ENCODE measurements around the gene PLCG2.
"Not testable (repeated sequence)": the region's sequence is repeated elsewhere in the genome, so short reads cannot be mapped to it uniquely, and the experiment has no call there.

PLCG2 gene

GRCh38 chr16:82004601-82005000 is 225.5 kb downstream of the PLCG2 start:
- DNase-seq (ENCODE audit: low spot score): no peak

GRCh38 chr16:82005027-82005830 is 226.1 kb downstream of the PLCG2 start:
- no peak for DNase-seq (ENCODE audit: low spot score)

DNA sequence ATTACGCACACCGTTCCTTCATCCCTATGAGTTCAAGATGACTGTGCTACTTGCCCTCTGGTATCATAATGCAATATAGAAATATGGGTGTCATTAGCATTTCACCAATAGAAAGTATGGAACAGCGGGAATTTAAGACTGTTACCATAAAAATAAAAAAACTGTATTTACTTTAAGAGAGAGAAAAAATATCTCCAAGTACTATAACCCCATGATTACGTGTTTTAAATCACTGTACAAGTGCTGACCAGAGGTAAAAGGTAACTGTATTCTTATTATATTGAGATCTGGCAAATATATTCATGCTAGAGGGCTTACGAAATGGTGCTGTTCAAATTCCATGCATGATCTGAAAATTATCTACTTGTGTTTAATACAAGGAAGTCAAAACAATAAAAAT is 226.9 kb downstream of the PLCG2 start:
- no peak for DNase-seq (ENCODE audit: low spot score)

- no peak for DNase-seq (ENCODE audit: low spot score)
Measured at GRCh38 chr16:82007189-82007588, 228.1 kb downstream of the PLCG2 start.

GRCh38 chr16:82008957-82009592 is 230.0 kb downstream of the PLCG2 start:
- no peak for DNase-seq (ENCODE audit: low spot score)

DNA sequence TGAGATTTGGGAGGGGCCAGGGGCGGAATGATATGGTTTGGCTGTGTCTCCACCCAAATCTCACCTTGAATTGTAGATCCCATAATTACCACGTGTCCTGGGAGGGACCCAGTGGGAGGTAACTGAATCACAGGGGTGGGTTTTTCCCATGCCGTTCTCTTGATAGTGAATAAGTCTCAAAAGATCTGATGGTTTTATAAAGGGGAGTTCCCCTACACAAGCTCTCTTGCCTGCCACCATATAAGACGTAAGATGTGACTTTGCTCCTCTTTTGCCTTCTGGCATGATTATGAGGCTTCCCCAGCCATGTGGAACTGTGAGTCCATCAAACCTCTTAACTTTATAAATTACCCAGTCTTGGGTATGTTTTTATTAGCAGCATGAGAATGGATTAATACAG is 230.7 kb downstream of the PLCG2 start:
- DNase-seq (ENCODE audit: low spot score): not testable (repeated sequence)

- DNase-seq (ENCODE audit: low spot score): no peak
Measured at GRCh38 chr16:82010649-82011048, 231.6 kb downstream of the PLCG2 start.

DNA sequence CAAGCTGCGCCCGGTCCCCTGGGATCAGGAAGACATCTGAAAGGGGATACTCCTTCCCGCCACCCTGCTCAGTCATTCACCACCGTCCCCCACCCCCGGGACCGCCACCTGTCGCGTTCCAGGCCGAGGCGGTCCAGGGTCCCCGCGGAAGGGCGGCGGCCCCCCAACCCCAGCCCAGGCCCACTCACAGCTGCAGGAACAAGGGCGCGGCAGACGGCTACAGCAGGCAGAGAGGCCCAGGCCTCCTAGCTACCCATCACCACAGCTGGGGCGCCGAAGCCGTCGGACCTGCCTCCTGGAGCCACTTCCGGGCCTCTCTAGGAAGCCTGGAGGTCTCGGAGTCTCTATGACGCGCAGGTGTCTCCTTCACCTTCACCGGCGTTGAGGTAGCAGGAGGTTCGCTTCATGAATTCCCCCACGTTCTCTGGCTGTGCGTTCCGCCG is 232.1 kb downstream of the PLCG2 start, which contains the start of gene SDR42E1:
Gene SDR42E1 (minus strand): TSS at position 272 of the 443 bp plus-strand sequence. CDS start 10,612 bp downstream, outside the sequence.
- peak; percentile 32 for DNase-seq (ENCODE audit: low spot score)

Measured in HuH-7.5 (cell line).